ENCODE measurements around the gene FABP6. TPM values are rescaled to one million over a fixed set of nuclear protein-coding genes. Genes with fewer than 3 reads are reported as not detected.
"Not testable (repeated sequence)": the region's sequence is repeated elsewhere in the genome, so short reads cannot be mapped to it uniquely, and the experiment has no call there.

The FABP6 gene
- total RNA-seq, 1 donor from 2014 or later: not detected

GRCh38 chr5:160233215-160233614, 3.9 kb downstream of the FABP6 start:
- no peaks in the 10 kb centered on the region for H3K36me3 Mint-ChIP-seq (ENCODE audit: low read depth)
- H3K9me3 Mint-ChIP-seq: no peaks in the 10 kb centered on the region
- no peaks in the 10 kb centered on the region for H3K4me1 Mint-ChIP-seq (ENCODE audit: low read depth)
- no peak overlapping the region for H3K4me3 Mint-ChIP-seq
- H3K27ac Mint-ChIP-seq: no peak overlapping the region
- H3K27me3 Mint-ChIP-seq (ENCODE audit: insufficient read depth): no peaks in the 10 kb centered on the region
- intact Hi-C loops (cut with micrococcal nuclease): no loop called here
- no peak for DNase-seq (ENCODE audit: low spot score)

GRCh38 chr5:160235731-160236130, 6.4 kb downstream of the FABP6 start:
- Mint-ChIP-seq H3K27me3 (ENCODE audit: insufficient read depth) (no peaks in the 10 kb centered on the region), H3K36me3 (ENCODE audit: low read depth) (no peaks in the 10 kb centered on the region), H3K4me3 (no peak overlapping the region), H3K27ac (no peak overlapping the region), H3K9me3 (no peaks in the 10 kb centered on the region), H3K4me1 (ENCODE audit: low read depth) (no peaks in the 10 kb centered on the region)
- intact Hi-C loops (cut with micrococcal nuclease): no loop called here
- no peak for DNase-seq (ENCODE audit: low spot score)

- Mint-ChIP-seq H3K4me1 (ENCODE audit: low read depth) (no peaks in the 10 kb centered on the region), H3K27me3 (ENCODE audit: insufficient read depth) (no peaks in the 10 kb centered on the region), H3K36me3 (ENCODE audit: low read depth) (no peaks in the 10 kb centered on the region), H3K9me3 (no peaks in the 10 kb centered on the region), H3K4me3 (no peak overlapping the region), H3K27ac (no peak overlapping the region)
- intact Hi-C loops (cut with micrococcal nuclease): no loop called here
- DNase-seq (ENCODE audit: low spot score): no peak
Observed at GRCh38 chr5:160237571-160238093, 8.3 kb downstream of the FABP6 start.

DNA sequence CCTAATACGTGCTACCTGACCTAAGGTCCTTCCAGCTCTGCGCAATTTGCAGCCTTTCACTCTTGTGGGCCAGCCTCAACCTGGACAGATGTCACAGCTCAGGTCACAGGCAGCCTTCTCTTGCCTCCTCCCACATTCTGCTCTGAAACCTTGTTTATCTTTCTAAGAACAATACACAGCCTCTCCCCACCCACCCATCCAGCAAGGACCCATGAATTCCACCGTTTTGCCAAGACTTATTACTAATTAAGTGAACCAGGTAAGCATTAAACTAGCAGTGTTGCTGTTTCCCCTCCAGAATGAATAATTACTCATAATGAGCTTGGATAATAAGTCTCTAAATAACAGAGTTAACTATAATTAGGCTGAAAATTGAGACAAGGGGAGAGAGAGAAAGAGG, 11.0 kb downstream of the FABP6 start:
- Mint-ChIP-seq H3K4me1 (ENCODE audit: low read depth) (no peaks in the 10 kb centered on the region), H3K27me3 (ENCODE audit: insufficient read depth) (no peaks in the 10 kb centered on the region), H3K9me3 (no peaks in the 10 kb centered on the region), H3K27ac (no peak overlapping the region), H3K4me3 (no peak overlapping the region), H3K36me3 (ENCODE audit: low read depth) (no peaks in the 10 kb centered on the region)
- DNase-seq (ENCODE audit: low spot score): no peak
- intact Hi-C loops (cut with micrococcal nuclease): no loop called here

DNA sequence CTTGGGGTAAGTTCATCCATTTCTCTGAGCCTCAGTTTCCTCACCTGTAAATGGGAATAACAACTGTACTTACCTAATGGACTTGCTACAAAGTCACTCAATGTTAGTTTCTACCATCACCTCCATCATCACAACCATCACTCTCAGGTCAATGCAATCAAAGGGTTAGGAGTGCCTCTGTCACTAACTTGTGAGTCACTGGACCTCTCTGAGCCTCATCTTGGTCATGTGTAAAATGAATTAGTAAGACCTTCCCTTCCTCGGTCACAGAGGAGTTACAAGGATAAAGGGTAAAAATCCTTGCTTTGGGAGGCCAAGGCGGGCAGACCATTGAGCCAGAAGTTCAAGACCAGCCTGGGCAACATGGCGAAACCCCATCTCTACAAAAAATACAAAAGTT, 12.8 kb downstream of the FABP6 start:
- H3K27me3 Mint-ChIP-seq (ENCODE audit: insufficient read depth): no peaks in the 10 kb centered on the region
- intact Hi-C loops (cut with micrococcal nuclease): no loop called here

GRCh38 chr5:160245506-160246086, 16.3 kb downstream of the FABP6 start:
- H3K36me3 Mint-ChIP-seq (ENCODE audit: low read depth): no peaks in the 10 kb centered on the region
- H3K4me3 Mint-ChIP-seq: no peak overlapping the region
- intact Hi-C loops (cut with micrococcal nuclease): no loop called here
- no peak overlapping the region for H3K27ac Mint-ChIP-seq
- DNase-seq (ENCODE audit: low spot score): no peak
- H3K27me3 Mint-ChIP-seq (ENCODE audit: insufficient read depth): no peaks in the 10 kb centered on the region
- H3K9me3 Mint-ChIP-seq: no peaks in the 10 kb centered on the region
- no peaks in the 10 kb centered on the region for H3K4me1 Mint-ChIP-seq (ENCODE audit: low read depth)

More for the DNA sequence above, 12.8 kb downstream of the FABP6 start:
- H3K4me1 Mint-ChIP-seq (ENCODE audit: low read depth): no peaks in the 10 kb centered on the region
- no peaks in the 10 kb centered on the region for H3K9me3 Mint-ChIP-seq
- DNase-seq (ENCODE audit: low spot score): no peak
- H3K4me3 Mint-ChIP-seq: no peak overlapping the region
- no peaks in the 10 kb centered on the region for H3K36me3 Mint-ChIP-seq (ENCODE audit: low read depth)
- no peak overlapping the region for H3K27ac Mint-ChIP-seq

GRCh38 chr5:160249570-160249969, 20.3 kb downstream of the FABP6 start:
- H3K4me1 Mint-ChIP-seq (ENCODE audit: low read depth); H3K36me3 Mint-ChIP-seq (ENCODE audit: low read depth); H3K27ac Mint-ChIP-seq; H3K27me3 Mint-ChIP-seq (ENCODE audit: insufficient read depth); DNase-seq (ENCODE audit: low spot score); H3K9me3 Mint-ChIP-seq; intact Hi-C loops (cut with micrococcal nuclease); H3K4me3 Mint-ChIP-seq: not testable (repeated sequence)

GRCh38 chr5:160250226-160250625, 20.9 kb downstream of the FABP6 start:
- no peaks in the 10 kb centered on the region for H3K4me1 Mint-ChIP-seq (ENCODE audit: low read depth)
- no peak overlapping the region for H3K27ac Mint-ChIP-seq
- no peak overlapping the region for H3K4me3 Mint-ChIP-seq
- no peaks in the 10 kb centered on the region for H3K9me3 Mint-ChIP-seq
- intact Hi-C loops (cut with micrococcal nuclease): no loop called here
- H3K36me3 Mint-ChIP-seq (ENCODE audit: low read depth): no peaks in the 10 kb centered on the region
- H3K27me3 Mint-ChIP-seq (ENCODE audit: insufficient read depth): no peaks in the 10 kb centered on the region
- DNase-seq (ENCODE audit: low spot score): no peak

GRCh38 chr5:160250826-160251225, 21.5 kb downstream of the FABP6 start:
- no peaks in the 10 kb centered on the region for H3K36me3 Mint-ChIP-seq (ENCODE audit: low read depth)
- no peak overlapping the region for H3K4me3 Mint-ChIP-seq
- no peaks in the 10 kb centered on the region for H3K4me1 Mint-ChIP-seq (ENCODE audit: low read depth)
- H3K27me3 Mint-ChIP-seq (ENCODE audit: insufficient read depth): no peaks in the 10 kb centered on the region
- DNase-seq (ENCODE audit: low spot score): no peak
- intact Hi-C loops (cut with micrococcal nuclease): no loop called here
- H3K27ac Mint-ChIP-seq: no peak overlapping the region
- H3K9me3 Mint-ChIP-seq: no peaks in the 10 kb centered on the region

DNA sequence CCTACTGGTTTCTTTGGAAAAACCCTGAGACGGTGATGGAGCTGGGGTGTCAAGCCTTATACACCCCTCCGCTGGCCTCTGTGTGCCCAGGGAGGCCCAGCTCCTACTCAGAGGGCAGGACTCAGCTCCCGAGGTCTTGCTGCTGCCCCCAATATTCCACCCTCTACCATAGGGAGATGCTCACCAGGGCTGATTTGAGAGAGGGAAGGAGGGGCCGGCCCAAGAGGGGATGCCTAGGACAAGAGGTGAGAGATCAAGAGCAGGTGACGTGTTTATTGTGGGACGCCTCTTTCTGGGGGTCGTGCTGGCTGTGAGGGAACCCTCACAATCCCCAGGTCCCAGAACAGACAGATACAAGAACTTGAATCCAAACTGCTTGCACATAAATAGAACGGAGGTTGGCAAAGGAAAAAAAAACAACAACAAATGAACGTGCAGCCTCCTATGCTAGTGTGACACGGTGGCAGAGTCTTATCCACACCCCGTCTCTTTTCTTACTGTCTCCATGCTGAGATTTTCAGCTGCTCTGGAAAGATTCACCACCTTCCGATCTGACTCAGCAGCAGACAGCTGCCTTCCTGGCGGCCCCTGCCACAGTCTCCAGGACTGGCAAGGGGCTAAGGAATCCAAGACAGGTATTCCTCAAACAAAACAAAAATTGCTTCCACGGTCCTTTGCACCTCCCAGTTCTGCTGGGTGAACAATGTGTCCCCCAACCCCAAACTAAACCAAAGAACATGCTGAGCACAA, 22.3 kb downstream of the FABP6 start:
- H3K27ac Mint-ChIP-seq: no peak overlapping the region
- intact Hi-C loops (cut with micrococcal nuclease): no loop called here
- no peaks in the 10 kb centered on the region for H3K4me1 Mint-ChIP-seq (ENCODE audit: low read depth)
- H3K27me3 Mint-ChIP-seq (ENCODE audit: insufficient read depth): no peaks in the 10 kb centered on the region
- H3K9me3 Mint-ChIP-seq: no peaks in the 10 kb centered on the region
- H3K36me3 Mint-ChIP-seq (ENCODE audit: low read depth): no peaks in the 10 kb centered on the region
- no peak overlapping the region for H3K4me3 Mint-ChIP-seq
- no peak for DNase-seq (ENCODE audit: low spot score)

DNA sequence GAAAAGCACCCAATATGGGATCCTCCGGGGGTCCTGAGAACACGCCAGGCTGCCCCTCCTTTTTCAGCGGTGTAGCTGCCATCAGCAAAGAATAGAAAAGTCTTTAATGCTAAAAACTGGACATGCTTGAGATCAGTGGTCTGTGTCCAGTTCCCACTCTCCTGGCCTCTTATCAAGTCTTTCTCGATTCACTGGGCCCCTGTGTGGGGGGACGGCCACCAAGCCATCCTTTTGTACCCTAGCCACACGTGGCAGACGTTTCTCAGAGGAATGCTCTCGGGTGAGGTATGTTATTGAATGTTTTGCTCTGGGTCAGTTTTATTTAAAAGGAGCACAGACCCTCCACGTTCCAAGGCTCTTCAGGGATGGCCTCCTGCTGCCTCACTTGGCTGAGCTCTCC, 23.6 kb downstream of the FABP6 start:
- Mint-ChIP-seq H3K36me3 (ENCODE audit: low read depth) (no peaks in the 10 kb centered on the region), H3K9me3 (no peaks in the 10 kb centered on the region), H3K4me3 (no peak overlapping the region), H3K27ac (no peak overlapping the region), H3K4me1 (ENCODE audit: low read depth) (no peaks in the 10 kb centered on the region), H3K27me3 (ENCODE audit: insufficient read depth) (no peaks in the 10 kb centered on the region)
- DNase-seq (ENCODE audit: low spot score): no peak
- intact Hi-C loops (cut with micrococcal nuclease): no loop called here

DNA sequence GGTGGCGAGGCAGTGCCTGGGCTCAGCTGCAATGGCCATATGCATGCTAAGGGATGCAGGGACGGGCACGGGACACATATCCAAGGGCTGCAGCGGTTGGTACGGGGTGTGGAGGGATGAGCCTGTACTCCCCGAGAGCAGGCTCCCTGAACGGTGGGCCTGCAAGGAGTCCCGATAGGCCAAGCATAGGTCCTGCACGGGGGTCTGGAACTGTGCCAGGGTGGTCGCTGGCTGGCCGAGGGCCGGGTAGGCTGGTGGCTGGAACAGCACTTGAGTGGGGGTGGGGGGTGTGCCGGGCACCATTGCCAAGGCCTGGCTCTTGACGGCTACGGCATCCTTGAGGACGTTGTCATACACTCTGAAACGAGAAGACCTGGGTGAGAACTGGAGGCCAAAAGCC, 24.1 kb downstream of the FABP6 start:
- DNase-seq (ENCODE audit: low spot score): no peak
- Mint-ChIP-seq H3K36me3 (ENCODE audit: low read depth) (no peaks in the 10 kb centered on the region), H3K27me3 (ENCODE audit: insufficient read depth) (no peaks in the 10 kb centered on the region), H3K4me3 (no peak overlapping the region), H3K27ac (no peak overlapping the region), H3K9me3 (no peaks in the 10 kb centered on the region), H3K4me1 (ENCODE audit: low read depth) (no peaks in the 10 kb centered on the region)
- intact Hi-C loops (cut with micrococcal nuclease): no loop called here

GRCh38 chr5:160254706-160255105, 25.4 kb downstream of the FABP6 start:
- H3K9me3 Mint-ChIP-seq: no peaks in the 10 kb centered on the region
- intact Hi-C loops (cut with micrococcal nuclease): no loop called here
- no peak for DNase-seq (ENCODE audit: low spot score)
- no peaks in the 10 kb centered on the region for H3K36me3 Mint-ChIP-seq (ENCODE audit: low read depth)
- no peak overlapping the region for H3K4me3 Mint-ChIP-seq
- no peaks in the 10 kb centered on the region for H3K27me3 Mint-ChIP-seq (ENCODE audit: insufficient read depth)
- H3K27ac Mint-ChIP-seq: no peak overlapping the region
- H3K4me1 Mint-ChIP-seq (ENCODE audit: low read depth): no peaks in the 10 kb centered on the region

Measured in activated T-helper 1 cell treated with anti-CD3 and anti-CD28 coated beads, Interleukin-12 subunit alpha, Interleukin-12 subunit beta, Interleukin-2, Interleukin-4 antibody, amounts not matched to agents 30 ng/mL and 10 ng/mL and 1 ng/mL, durations not matched to agents 14 hours and 24 hours and 36 hours (primary cell).